Nephron progenitor cell (in vitro differentiated cells): ENCODE results near the gene BAG3.
A peak's percentile ranks its signal among the peaks of the same experiment; 100 is the strongest.

Experiments
- DNase-seq: peaks from one replicate; pipeline ENCODE4 v3.0.0; 2021
- H3K27ac Mint-ChIP-seq: 2 replicates; pipeline ENCODE4 v1.8.0; 2021; ENCODE audit warnings: mild to moderate bottlenecking, moderate library complexity, mixed read lengths
- H3K27me3 Mint-ChIP-seq: 2 replicates; pipeline ENCODE4 v1.8.0; 2021; ENCODE audit warnings: mild to moderate bottlenecking, low read depth, mixed read lengths; ENCODE audit not compliant: poor library complexity
- H3K36me3 Mint-ChIP-seq: 2 replicates; pipeline ENCODE4 v1.8.0; 2021; ENCODE audit warnings: low read depth, mixed read lengths
- H3K4me1 Mint-ChIP-seq: 2 replicates; pipeline ENCODE4 v1.8.0; 2021; ENCODE audit warnings: mixed read lengths
- H3K4me3 Mint-ChIP-seq: 2 replicates; pipeline ENCODE4 v1.8.0; 2021; ENCODE audit warnings: mild to moderate bottlenecking, moderate library complexity, mixed read lengths
- H3K9me3 Mint-ChIP-seq: 2 replicates; pipeline ENCODE4 v1.8.0; 2021; ENCODE audit warnings: mild to moderate bottlenecking, moderate library complexity, mixed read lengths
- CTCF ChIP-seq: fragments of 200-600 bp; sonication (generic); IDR thresholded peaks from 2 replicates; pipeline ENCODE4 v1.5.0; 2021; ENCODE audit warnings: antibody characterized with exemption

BAG3 gene

GRCh38 chr10:119723161-119723560, 72.0 kb downstream of the BAG3 start:
- peak overlapping the region; percentile 58 for H3K4me3 Mint-ChIP-seq

GRCh38 chr10:119723624-119724023, 72.4 kb downstream of the BAG3 start:
- Mint-ChIP-seq H3K27me3 (peaks cover 2% of the 10 kb centered on the region), H3K4me1 (peaks cover 53% of the 10 kb centered on the region), H3K36me3 (peaks cover 13% of the 10 kb centered on the region), H3K27ac (peak overlapping the region; percentile 35), H3K9me3 (peaks cover 22% of the 10 kb centered on the region), H3K4me3 (peak overlapping the region; percentile 58)
- no peak for DNase-seq
- no peak for TF ChIP-seq CTCF

More at GRCh38 chr10:119723161-119723560, 72.0 kb downstream of the BAG3 start:
- peak overlapping the region; percentile 35 for H3K27ac Mint-ChIP-seq
- DNase-seq = no peak
- peaks cover 13% of the 10 kb centered on the region for H3K36me3 Mint-ChIP-seq
- peaks cover 22% of the 10 kb centered on the region for H3K9me3 Mint-ChIP-seq
- H3K27me3 Mint-ChIP-seq = peaks cover 2% of the 10 kb centered on the region
- TF ChIP-seq CTCF = no peak
- peaks cover 48% of the 10 kb centered on the region for H3K4me1 Mint-ChIP-seq

- Mint-ChIP-seq H3K27ac (peak overlapping the region; percentile 99), H3K36me3 (peaks cover 11% of the 10 kb centered on the region), H3K9me3 (peaks cover 15% of the 10 kb centered on the region), H3K4me1 (peaks cover 57% of the 10 kb centered on the region), H3K4me3 (peak overlapping the region; percentile 79), H3K27me3 (no peaks in the 10 kb centered on the region)
- peak; percentile 23 for DNase-seq
- no peak for TF ChIP-seq CTCF
Measured at GRCh38 chr10:119724593-119725516, 73.7 kb downstream of the BAG3 start.

GRCh38 chr10:119725517-119725827, 74.3 kb downstream of the BAG3 start:
- TF ChIP-seq CTCF = no peak
- Mint-ChIP-seq H3K9me3 (peaks cover 8% of the 10 kb centered on the region), H3K4me3 (peak overlapping the region; percentile 79), H3K4me1 (peaks cover 54% of the 10 kb centered on the region), H3K36me3 (peaks cover 11% of the 10 kb centered on the region), H3K27me3 (no peaks in the 10 kb centered on the region), H3K27ac (peak overlapping the region; percentile 99)
- DNase-seq = no peak

GRCh38 chr10:119725828-119726675, 74.9 kb downstream of the BAG3 start, which contains the start of gene INPP5F:
Gene INPP5F, plus strand, starts transcription at chr10:119726050. Its CDS starts 213 bp downstream, at chr10:119726263.
- no peaks in the 10 kb centered on the region for H3K27me3 Mint-ChIP-seq
- H3K27ac Mint-ChIP-seq = peak within 1 kb of the TSS; percentile 99
- H3K4me1 Mint-ChIP-seq = peaks cover 52% of the 10 kb centered on the region
- H3K9me3 Mint-ChIP-seq = peaks cover 3% of the 10 kb centered on the region
- no peak for TF ChIP-seq CTCF
- H3K36me3 Mint-ChIP-seq = peaks cover 12% of the 10 kb centered on the region
- H3K4me3 Mint-ChIP-seq = peak within 1 kb of the TSS; percentile 87
- DNase-seq = peak; percentile 100
